Cardiac fibroblast (primary cell): Measurements from ENCODE around the gene ETV7.

ENCODE experiments used
- DNase-seq, 2 donors: peaks; one replicate each; pipeline versions ENCODE4 v3.0.0 to v3.0.0-alpha.2; 2010; ENCODE audit warnings: low read depth in 2 of 2
- H3K4me3 ChIP-seq, 2 donors: replicated peaks in 1 of 2; 1 replicate in 1 of 2; 2 replicates in 1 of 2; pipeline ENCODE4 v1.5.1; 2011; ENCODE audit warnings: low read depth in 2 of 2, low read length in 2 of 2, mild to moderate bottlenecking in 2 of 2, moderate library complexity in 1 of 2
- CTCF ChIP-seq: IDR thresholded peaks from one replicate; pipeline ENCODE4 v1.5.1; 2011; ENCODE audit warnings: low read depth, mild to moderate bottlenecking, low read length, inconsistent platforms

The ETV7 gene

GRCh38 chr6:36360241-36361054, 27.0 kb downstream of the ETV7 start:
- no peak overlapping the region for H3K4me3 ChIP-seq
- TF ChIP-seq CTCF = peak; percentile 79
- peak; percentile 84 to 91 for DNase-seq

- DNase-seq = peak; percentile 64 to 95
These were observed 29.1 kb downstream of the ETV7 start for GRCh38 chr6:36358226-36358915.

DNA sequence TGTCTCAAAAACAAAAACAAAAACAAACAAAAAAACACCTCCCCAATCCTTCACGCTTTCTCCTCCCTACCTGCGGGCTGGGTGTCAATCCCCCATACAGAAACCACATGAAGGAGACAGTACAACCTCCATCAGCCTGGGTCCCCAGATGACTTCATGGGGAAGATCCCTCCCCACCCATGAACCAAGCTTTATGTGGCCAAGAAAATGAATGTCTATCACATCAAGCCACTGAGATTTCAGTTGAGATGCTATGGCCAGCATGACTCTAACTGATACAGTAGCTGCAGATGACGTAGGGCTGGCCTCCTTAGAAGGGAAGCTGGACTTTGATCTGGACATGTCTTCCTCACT, 29.6 kb downstream of the ETV7 start:
- no peak for DNase-seq
- TF ChIP-seq CTCF = no peak
- H3K4me3 ChIP-seq = no peak overlapping the region

More at GRCh38 chr6:36358226-36358915, 29.1 kb downstream of the ETV7 start:
- H3K4me3 ChIP-seq = no peak overlapping the region
- no peak for TF ChIP-seq CTCF

DNA sequence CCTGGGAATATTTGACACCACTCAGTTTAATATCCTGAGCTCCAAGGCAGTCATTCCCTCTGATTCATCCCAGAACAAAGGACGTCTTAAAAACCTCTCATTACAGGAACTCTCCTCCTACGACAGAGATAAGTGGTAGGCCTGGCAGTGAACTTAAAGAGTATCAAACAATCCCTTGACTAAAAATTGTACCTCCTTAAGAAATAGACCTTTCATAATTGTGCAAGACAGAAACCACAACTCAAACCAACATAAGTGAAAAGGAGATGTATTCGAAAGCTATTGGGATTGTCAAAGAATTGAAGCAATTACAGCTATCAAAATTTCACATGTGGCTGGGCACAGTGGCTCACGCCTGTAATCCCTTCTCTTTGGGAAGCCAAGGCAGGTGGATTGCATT, 31.6 kb downstream of the ETV7 start:
- no peak for TF ChIP-seq CTCF
- DNase-seq = peak; percentile 50 to 88
- H3K4me3 ChIP-seq = no peak overlapping the region

- H3K4me3 ChIP-seq = no peak overlapping the region
- TF ChIP-seq CTCF = no peak
- peak in 1 of 2 donors; percentile 29 for DNase-seq
These were observed 34.0 kb downstream of the ETV7 start for GRCh38 chr6:36353411-36353915.

GRCh38 chr6:36352477-36353157, 34.9 kb downstream of the ETV7 start:
- no peak for TF ChIP-seq CTCF
- H3K4me3 ChIP-seq = no peak overlapping the region

More at GRCh38 chr6:36352477-36353157, 34.9 kb downstream of the ETV7 start:
- DNase-seq = no peak
